ENCODE measurements around the gene IGF2. TPM values are rescaled to one million over a fixed set of nuclear protein-coding genes. Genes with fewer than 3 reads are reported as not detected.

The IGF2 gene
- total RNA-seq, 1 donor from 2014 or later, result 11.7 TPM

DNA sequence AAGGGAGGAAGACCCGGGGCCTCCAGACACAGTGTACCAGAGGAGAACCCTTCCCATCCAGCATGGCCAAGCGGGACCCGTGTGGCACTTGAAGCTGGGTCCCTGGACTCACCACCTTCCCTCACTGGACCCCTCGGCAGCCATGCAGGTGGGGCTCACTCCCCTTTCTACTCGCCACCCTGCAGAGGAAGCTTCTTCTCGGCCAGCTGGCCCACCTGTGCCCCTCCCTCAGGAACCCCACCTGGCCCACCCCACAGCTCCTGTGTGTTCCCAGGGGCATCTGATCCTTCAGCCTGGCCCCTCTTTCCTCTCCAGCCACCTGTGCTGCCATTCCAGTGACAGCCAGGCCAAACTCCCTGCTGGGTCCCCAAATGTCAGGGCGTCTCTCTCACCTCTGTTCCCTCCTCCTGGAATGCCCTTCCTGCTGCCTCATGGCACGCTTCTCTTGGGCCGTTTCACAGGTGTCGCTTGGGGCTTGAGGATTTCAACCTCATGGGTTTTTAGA is 38.0 kb downstream of the IGF2 start:
- TF ChIP-seq, protein P1, sequence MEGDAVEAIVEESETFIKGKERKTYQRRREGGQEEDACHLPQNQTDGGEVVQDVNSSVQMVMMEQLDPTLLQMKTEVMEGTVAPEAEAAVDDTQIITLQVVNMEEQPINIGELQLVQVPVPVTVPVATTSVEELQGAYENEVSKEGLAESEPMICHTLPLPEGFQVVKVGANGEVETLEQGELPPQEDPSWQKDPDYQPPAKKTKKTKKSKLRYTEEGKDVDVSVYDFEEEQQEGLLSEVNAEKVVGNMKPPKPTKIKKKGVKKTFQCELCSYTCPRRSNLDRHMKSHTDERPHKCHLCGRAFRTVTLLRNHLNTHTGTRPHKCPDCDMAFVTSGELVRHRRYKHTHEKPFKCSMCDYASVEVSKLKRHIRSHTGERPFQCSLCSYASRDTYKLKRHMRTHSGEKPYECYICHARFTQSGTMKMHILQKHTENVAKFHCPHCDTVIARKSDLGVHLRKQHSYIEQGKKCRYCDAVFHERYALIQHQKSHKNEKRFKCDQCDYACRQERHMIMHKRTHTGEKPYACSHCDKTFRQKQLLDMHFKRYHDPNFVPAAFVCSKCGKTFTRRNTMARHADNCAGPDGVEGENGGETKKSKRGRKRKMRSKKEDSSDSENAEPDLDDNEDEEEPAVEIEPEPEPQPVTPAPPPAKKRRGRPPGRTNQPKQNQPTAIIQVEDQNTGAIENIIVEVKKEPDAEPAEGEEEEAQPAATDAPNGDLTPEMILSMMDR (conservative IDR thresholded peaks at IDR 0.05; ENCODE audit: low read depth, low read length), result no peak
- no peak for DNase-seq (ENCODE audit: low read depth)
- no peak overlapping the region for H3K4me3 ChIP-seq (ENCODE audit: low read depth, low read length)

DNA sequence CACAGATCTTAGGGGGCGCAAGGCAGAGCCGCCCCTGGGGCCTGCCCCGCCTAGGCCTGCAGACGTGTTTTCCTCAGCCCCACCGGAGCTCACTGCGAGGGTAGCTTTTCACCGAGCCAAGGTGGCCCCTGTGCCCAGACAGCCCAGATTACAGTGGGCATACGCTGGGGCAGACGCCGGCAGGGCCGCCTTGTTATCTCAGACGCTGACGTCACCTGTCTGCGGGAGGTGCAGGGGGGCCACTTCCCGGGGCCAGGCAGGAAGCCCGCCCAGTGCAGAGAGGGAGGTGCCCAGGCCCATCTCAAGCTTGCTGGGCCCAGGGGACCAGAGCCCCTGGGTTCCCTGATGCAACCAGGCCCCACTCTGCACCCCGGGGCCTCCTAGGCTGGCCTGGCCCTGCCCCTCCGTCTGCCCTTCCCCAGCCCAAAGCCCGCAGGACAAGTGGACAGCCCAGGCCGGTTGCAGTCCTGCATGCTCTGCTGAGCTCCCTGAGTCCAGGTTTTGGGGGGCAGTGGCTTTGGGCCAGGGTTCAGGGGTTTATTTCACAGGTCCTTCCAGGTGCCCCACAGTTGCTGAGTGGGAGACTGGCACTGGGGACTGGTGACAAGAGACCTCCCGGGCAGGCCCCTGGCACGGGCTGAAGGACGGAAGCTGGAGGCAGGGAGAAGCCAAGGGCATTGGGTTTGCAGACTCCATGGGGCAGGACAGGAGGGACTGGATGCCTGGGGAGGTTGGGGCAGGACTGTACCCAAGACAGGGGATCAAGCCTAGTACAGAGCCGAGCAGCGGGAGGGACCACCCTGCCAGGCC is 38.6 kb downstream of the IGF2 start:
- DNase-seq (ENCODE audit: low read depth), result no peak

DNA sequence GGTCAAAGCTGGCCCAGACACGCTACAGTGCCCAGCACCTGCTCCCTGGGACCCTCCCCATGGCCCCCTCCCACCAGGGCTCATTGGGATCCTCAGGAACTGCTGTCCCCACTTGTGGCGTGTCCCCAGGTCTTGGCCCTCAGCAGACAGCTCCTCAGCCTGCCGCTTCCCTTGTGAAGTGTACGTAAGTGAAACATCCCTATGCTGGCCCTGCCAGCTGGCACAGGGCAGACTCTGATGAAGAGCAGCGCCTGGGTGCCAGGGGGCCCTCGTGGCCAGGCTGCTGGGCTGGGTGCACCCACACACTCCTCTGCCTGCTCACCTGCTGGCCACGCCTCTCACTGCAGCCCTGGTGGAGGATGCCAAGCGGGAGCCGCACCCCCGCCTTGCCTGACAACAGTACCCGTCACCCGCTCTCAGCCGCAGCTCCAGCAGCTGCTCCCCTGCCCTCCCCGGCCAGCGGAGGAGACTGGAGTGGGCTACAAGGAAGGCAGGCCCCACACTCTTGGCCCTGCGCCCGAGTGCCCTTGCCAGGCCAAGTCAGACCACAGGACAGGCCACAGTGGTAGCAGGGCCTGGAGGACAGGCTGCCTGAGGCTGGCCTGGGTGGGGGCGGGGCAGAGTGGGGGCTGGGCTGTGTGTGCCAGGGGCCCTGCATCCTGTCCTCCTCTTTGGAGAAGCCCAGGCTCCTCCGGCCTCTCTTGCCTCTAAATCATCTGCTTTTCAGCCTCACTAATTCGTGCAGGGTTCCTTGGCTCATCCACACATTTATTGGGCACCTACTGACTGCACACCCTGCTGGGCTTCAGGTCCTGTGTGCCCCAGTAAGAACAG is 39.5 kb downstream of the IGF2 start:
- TF ChIP-seq, protein P1 (conservative IDR thresholded peaks at IDR 0.05; ENCODE audit: low read depth, low read length), result no peak
- no peak overlapping the region for H3K4me3 ChIP-seq (ENCODE audit: low read depth, low read length)
- DNase-seq (ENCODE audit: low read depth), result no peak

More for the DNA sequence above, 38.6 kb downstream of the IGF2 start:
- no peak overlapping the region for H3K4me3 ChIP-seq (ENCODE audit: low read depth, low read length)
- TF ChIP-seq, protein P1 (conservative IDR thresholded peaks at IDR 0.05; ENCODE audit: low read depth, low read length), result no peak

DNA sequence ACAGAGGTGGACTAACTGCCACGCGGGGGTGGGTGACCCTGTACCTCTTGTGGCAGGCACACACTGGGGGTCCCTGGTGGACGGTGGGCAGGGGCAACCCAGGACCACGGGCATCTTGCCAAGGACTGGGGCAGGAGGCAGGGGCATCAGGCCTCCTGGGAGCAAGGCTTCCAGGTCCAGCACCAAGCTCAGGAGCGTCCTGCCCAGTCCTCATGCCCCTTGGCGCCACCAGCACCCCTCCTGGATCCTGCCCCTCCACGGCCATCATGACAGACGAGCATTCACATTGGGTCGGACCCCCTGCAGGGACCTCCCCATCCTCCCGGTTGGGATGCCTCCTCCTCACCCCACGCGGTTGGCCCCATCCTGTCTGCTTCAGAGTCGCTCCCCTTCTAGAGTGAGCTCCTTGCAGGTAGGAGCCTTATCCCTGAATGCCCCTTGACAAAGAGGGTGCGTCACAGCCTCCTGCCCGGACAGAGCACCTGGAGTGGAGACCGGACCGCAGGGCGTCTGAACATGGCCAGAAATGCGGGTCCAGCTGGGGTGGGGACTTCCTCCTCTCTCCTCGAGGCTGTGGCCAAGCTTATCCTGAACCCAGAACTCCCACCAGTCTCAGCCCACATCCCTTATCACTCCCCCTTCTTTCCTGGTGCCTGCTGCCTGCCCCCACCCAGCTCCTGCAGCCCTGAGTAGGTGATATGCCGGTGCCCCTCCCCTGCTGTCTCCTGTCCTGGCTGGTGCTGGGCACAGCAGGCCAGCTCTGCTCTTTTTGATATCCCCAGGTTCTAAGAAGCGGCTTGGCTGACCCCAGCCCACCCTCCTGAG is 40.3 kb downstream of the IGF2 start:
- DNase-seq (ENCODE audit: low read depth), result no peak
- no peak overlapping the region for H3K4me3 ChIP-seq (ENCODE audit: low read depth, low read length)
- TF ChIP-seq, protein P1 (conservative IDR thresholded peaks at IDR 0.05; ENCODE audit: low read depth, low read length), result no peak

DNA sequence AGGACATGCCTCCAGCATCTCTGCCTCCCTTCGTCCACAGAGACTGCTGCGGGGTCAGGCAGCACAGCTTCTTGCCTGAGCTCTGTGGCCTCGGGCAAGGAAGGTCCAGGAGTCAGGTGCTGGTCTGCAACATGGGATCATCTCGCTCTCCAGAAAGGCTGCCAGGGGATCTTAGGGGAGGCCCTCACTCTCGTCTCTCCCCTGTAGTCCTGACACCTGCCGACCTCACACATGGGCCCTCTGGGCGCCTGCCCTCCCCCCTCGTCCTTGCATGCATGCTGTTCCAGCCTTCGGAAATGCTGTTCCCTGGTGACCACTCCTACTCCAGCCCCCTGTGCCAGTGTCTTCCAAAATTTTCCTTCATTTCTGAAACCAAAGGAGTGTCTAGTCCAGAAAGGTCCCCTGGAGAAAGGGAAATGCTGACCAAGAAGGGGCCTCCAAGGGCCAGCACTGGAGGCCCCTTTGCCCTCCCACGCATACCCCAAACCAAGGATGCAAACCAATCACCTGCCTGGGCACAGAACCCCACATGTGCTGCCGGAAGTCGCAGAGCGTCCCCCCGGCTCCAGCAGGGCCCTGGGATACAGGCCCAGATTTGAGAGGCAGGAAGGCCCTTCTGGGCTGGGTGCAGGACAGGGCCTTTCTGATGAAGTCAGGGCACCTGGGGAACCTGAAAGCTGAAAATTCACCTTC is 41.0 kb downstream of the IGF2 start:
- TF ChIP-seq, protein P1 (conservative IDR thresholded peaks at IDR 0.05; ENCODE audit: low read depth, low read length), result no peak
- no peak for DNase-seq (ENCODE audit: low read depth)

More for the DNA sequence above, 41.0 kb downstream of the IGF2 start:
- no peak overlapping the region for H3K4me3 ChIP-seq (ENCODE audit: low read depth, low read length)
